ENCODE data around the gene CDH23. TPM values are rescaled to one million over a fixed set of nuclear protein-coding genes. Genes with fewer than 3 reads are reported as not detected.

The CDH23 gene
- polyA plus RNA-seq, 4 donors, result 0.75 to 2.0 (median 1.3) TPM

- no peak for DNase-seq (ENCODE audit: low read depth in 4 of 4, low spot score in 2 of 4)
Measured at GRCh38 chr10:71419002-71419540, 22.4 kb downstream of the CDH23 start.

DNA sequence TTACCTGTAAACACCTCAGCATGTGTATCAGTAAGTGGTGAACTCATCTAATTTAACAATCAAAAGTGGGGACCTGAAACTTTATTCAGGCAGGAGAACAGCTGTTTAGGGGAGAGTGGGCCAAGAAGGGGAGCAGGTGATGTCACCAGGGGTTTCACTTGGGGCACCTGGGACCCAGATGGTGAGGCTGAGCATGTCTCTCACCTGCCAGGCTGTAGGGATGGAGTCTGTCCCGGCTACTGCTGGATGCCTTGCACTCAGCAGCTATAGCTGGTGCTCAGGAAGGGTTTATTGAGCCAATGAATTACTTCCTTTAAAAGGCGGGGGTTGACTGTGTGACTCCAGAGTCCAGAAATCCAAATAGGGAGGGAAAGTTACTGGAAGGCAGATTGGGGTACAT lies 23.0 kb downstream of the CDH23 start:
- no peak for DNase-seq (ENCODE audit: low read depth in 4 of 4, low spot score in 2 of 4)

DNA sequence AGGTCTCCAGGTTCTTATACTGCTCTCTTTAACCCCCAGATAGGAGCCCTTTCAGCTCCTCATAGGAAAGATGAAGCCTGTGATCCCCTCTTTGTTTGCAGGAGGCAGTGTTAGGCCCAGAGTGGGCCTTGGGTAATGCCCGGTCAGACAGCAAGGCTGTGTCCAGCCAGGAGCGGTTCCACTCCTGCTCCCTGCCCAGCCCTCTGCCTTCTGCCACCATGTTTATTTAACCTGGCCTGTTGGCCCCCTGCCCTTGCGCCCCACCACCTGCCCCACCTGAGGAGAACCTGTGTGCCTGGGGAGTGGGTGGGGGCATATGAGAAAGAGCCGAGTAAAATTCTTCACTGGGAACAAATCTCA lies 24.3 kb downstream of the CDH23 start:
- DNase-seq (ENCODE audit: low read depth in 4 of 4, low spot score in 2 of 4), result no peak

GRCh38 chr10:71423250-71423649 lies 26.5 kb downstream of the CDH23 start:
- DNase-seq (ENCODE audit: low read depth in 4 of 4, low spot score in 2 of 4), result no peak

DNA sequence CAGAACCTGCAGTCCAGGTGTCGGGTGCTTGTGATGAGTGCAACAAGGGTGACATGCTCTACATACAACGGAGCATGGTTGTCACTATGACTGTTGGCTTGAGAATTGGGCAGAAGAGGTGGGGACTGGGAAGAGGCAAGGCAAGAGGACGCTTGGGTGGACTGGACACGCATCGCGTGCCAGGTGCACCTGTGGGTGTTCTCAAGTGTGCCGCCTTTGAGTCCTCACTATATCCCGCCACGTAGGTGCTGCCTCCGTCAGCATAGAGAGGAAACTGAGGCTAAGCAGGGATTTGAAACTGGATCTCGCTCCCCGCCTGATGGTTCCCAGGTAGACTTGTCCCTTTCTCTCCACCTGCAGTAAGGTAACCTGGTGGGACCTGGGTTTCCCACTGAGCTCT lies 27.2 kb downstream of the CDH23 start:
- no peak for DNase-seq (ENCODE audit: low read depth in 4 of 4, low spot score in 2 of 4)

GRCh38 chr10:71424496-71425194 lies 27.9 kb downstream of the CDH23 start:
- DNase-seq (ENCODE audit: low read depth in 4 of 4, low spot score in 2 of 4), result no peak

GRCh38 chr10:71426058-71426605 lies 29.4 kb downstream of the CDH23 start:
- no peak for DNase-seq (ENCODE audit: low read depth in 4 of 4, low spot score in 2 of 4)

- no peak for DNase-seq (ENCODE audit: low read depth in 4 of 4, low spot score in 2 of 4)
Measured at GRCh38 chr10:71427246-71427645, 30.5 kb downstream of the CDH23 start.

DNA sequence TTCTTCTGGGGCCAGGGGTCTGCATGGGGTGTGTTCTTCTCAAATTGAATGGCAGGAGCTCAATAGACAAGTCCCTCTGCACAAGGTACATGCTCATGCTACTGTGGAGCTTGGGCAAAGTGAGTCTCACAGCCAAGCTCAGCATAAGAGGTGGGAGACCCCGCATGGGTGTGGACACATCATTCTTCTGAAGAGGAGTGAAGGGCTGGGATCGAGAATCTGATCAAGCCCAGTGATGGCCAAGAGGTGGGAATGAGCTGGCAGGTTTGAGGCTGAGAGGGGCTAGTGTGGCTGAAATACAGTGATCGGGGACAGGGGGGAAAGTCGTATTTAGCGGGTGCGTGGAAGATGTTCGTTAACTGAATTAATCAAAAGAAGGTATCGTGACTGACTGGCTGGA lies 32.6 kb downstream of the CDH23 start:
- no peak for DNase-seq (ENCODE audit: low read depth in 4 of 4, low spot score in 2 of 4)

DNA sequence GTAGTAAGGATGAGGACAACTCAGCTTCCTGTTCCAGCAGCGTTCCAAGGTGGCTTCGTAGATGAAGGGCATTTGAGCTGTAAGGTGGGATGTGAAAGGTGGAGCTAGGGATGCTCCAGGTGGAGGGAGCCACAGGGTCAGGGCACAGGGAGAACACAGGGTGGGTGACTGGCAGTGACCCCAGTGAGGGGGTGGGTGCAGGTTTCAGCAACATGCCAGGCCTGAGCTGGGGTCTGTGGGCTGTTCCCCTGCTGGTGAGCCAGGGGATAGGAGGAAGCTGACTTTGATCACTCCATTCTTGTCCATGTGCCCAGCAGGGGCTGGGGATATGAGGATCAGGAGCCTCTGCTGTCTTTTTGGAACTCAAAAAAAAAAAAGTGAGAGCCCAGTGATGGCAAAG lies 33.2 kb downstream of the CDH23 start:
- DNase-seq (ENCODE audit: low read depth in 4 of 4, low spot score in 2 of 4), result no peak

DNA sequence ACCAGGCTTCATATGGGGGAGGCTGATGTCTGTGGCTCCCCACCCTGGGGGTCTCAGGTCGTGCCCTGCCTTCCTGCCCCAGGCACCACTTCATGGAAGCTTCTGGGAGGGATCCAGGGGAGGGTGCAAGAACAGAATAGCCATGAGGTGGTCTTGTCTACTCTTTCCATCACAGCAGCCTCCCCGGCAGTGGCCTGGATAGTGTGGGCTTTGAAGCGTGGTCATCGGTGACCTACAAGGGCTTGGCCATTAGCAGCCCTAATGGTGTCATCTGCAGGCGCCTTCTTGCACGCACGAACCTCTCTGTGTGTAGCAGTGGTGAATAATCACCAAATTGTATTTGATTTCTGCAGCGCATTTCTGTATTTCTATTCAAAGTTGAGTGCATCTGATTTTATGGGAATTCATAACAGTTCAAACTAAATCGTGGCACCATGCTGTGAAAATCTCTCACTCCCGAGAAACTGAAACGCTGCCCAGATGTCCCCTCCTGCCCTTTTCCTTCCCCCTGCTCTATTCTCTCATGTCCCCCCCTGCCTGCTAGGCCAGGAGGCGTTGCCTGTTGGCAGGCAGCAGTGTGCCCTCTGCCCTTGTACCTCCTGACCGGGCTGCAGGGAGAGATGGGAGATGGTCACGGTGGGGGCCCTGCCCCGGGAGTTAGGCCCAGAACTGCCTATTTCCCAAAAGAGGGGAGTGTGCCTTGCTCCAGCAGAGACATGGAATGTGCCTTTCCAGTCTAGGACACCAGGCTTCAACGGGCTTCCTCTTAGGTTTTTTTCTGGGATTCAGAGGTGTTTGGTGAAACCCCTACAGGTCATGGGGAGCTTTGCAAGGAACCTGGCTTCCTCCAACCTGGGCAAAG lies 34.8 kb downstream of the CDH23 start:
- DNase-seq (ENCODE audit: low read depth in 4 of 4, low spot score in 2 of 4), result no peak

DNA sequence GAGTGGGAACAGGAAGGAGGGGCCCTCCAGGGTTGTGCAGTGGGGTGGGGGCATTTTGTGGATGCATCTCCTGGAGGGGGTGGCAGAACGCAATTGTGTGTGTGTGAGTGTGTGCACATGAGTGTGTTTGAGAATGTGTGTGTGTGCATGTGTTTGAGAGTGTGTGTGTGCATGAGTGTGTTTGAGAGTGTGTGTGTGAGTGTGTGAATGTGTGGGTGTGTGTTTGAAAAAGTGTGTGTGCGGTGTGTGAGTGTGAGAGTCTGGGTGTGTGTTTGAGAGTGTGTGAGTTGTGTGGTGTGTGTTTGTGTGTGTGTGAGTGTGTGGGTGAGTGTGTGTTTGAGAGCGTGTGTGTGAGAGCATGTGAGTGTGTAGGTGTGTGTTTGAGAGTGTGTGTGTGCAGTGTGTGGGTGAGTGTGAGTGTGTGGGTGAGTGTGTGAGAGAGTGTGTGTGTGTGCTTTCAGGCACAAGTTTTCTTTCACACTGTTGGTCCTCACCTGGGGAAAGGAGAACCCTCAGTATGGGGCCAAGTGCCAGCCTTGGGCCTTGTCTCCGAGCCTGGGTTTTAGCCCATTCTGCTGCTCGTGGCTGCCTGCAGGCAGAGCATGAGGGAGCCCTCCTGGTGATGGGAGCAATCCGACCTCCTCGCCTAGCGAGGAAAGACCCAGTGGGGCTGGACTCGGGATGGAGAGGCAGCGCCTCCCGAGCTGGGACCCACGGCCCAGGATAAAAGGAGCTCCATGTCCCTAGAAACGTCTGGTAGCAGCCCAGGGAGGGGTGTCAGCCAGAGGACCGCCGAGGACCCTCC lies 35.6 kb downstream of the CDH23 start:
- no peak for DNase-seq (ENCODE audit: low read depth in 4 of 4, low spot score in 2 of 4)

GRCh38 chr10:71432956-71433767 lies 36.4 kb downstream of the CDH23 start:
- no peak for DNase-seq (ENCODE audit: low read depth in 4 of 4, low spot score in 2 of 4)

GRCh38 chr10:71433768-71434744 lies 37.3 kb downstream of the CDH23 start:
- no peak for DNase-seq (ENCODE audit: low read depth in 4 of 4, low spot score in 2 of 4)

GRCh38 chr10:71434760-71435394 lies 38.2 kb downstream of the CDH23 start:
- DNase-seq (ENCODE audit: low read depth in 4 of 4, low spot score in 2 of 4), result no peak

- DNase-seq (ENCODE audit: low read depth in 4 of 4, low spot score in 2 of 4), result no peak
Measured at GRCh38 chr10:71435571-71436267, 39.0 kb downstream of the CDH23 start.

DNA sequence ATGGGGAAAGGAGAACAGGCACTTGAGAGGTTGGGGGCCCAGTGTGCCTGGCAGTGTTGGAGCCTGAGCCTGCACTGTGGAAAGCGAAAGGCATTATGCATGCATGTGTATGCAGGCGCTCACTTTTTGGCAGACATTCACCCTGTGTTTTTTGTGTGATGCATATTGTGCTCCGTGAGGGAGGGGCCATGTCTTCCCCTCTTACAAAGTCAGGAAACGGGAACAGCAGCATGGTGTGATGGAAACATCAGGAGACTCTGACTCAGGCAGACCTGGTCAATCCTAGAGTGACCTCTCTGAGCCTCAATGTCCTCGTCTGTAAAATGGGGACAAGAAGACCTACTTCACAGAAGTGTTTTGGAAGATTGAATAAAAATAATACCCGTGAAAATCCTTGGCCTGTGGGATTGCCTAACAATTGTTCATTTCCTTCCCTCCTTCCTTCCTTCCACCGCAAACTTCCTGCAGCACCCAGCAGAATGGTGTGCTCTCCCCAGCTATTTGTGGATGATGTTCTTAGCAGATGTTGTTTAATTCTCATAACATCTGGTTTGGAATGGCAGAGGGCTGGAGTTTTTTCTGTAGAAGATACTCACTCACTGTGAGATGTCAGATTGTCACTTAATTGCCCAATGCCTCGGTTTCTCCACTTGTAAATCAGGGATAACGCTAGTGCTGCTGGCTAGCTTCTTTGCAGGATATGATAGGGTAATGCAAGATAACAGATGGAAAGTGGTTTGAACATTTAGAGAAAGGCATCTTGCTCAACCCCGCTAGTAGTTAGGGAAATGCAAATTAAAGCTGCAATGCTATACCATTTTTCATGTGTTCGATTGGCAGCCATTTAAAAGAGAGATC lies 39.8 kb downstream of the CDH23 start:
- DNase-seq (ENCODE audit: low read depth in 4 of 4, low spot score in 2 of 4), result no peak
